GM12873 (cell line): ENCODE results near the gene TMBIM6.

Experiments
- CTCF ChIP-seq: IDR thresholded peaks from 2 replicates; pipeline ENCODE4 v1.5.1; 2012; ENCODE audit warnings: low read depth, mild to moderate bottlenecking, moderate library complexity, low read length, control low read depth; ENCODE audit not compliant: insufficient read depth; ENCODE audit errors: missing control alignments

Gene TMBIM6

GRCh38 chr12:49776858-49777257 is 35.5 kb downstream of the TMBIM6 start:
- no peak for TF ChIP-seq CTCF

GRCh38 chr12:49777341-49777740 is 36.0 kb downstream of the TMBIM6 start:
- TF ChIP-seq CTCF, result no peak

DNA sequence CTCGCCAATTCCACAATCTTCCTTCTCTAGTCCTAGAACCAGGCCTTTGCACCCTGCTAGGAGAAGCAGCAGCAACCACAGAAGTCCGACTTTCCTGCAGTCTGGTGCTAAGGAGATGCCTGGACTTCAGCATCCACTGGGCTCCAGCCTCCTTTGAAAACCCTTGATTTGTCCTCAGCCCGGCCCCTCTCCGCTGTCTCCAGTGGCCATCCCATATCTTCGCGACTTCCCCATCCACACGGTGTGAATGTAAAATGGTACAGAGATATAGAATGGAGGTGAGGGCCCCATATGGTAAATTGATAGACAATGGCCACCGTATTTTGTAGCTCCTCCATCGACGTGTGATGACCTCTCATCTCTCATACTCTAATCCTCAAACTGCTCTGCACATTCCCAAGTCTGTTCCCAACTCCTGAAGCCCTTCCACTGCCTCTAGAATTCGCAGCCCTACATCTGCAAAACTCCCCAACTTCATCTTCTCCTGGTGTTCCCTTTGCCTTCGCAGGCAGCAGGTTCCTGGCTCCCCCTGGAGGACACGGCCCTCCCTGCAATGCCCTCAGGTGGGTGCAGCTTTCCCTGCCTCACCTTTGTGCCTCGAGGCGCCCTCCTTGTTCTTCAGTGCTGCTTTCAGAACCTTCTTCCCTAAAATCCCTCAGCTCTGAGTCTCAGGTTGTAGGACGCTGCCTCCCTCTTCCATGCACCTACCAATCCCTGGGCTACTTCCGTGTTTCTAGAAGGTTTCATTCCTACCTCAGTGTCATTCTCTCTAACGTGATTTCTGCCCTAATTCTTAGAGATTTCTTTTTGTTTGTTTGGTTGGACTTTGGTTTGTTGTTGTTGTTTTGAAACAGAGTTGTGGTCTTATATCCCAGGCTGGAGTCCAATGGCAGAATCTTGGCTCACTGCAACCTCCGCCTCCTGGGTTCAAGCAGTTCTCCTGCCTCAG is 36.7 kb downstream of the TMBIM6 start:
- peak; percentile 97 for TF ChIP-seq CTCF

- no peak for TF ChIP-seq CTCF
Measured at GRCh38 chr12:49779581-49779980, 38.2 kb downstream of the TMBIM6 start.

GRCh38 chr12:49783917-49784676 is 42.7 kb downstream of the TMBIM6 start:
- no peak for TF ChIP-seq CTCF

GRCh38 chr12:49784756-49785409 is 43.5 kb downstream of the TMBIM6 start:
- TF ChIP-seq CTCF, result no peak

DNA sequence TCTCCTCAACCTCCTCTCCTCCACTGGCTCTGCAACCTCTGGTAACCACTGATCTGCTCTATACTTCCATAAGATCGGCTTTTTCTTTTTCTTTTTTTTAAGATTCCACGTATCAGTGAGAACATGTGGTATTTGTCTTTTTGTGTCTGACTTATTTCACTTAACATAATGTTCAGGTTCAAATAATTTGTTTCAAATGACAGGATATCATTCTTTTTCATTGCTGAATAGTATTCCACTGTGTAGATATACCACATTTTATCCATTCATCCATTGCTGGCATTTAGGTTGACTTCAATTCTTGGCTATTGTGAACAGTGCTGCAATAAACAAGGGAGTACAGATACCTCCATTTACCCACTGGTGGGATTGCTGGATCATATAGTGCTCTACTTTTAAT is 46.3 kb downstream of the TMBIM6 start:
- TF ChIP-seq CTCF, result no peak
